ENCODE results near the gene ETV2.
A peak's percentile ranks its signal among the peaks of the same experiment; 100 is the strongest.
"Not testable (repeated sequence)": the region's sequence is repeated elsewhere in the genome, so short reads cannot be mapped to it uniquely, and the experiment has no call there.

ETV2 gene

DNA sequence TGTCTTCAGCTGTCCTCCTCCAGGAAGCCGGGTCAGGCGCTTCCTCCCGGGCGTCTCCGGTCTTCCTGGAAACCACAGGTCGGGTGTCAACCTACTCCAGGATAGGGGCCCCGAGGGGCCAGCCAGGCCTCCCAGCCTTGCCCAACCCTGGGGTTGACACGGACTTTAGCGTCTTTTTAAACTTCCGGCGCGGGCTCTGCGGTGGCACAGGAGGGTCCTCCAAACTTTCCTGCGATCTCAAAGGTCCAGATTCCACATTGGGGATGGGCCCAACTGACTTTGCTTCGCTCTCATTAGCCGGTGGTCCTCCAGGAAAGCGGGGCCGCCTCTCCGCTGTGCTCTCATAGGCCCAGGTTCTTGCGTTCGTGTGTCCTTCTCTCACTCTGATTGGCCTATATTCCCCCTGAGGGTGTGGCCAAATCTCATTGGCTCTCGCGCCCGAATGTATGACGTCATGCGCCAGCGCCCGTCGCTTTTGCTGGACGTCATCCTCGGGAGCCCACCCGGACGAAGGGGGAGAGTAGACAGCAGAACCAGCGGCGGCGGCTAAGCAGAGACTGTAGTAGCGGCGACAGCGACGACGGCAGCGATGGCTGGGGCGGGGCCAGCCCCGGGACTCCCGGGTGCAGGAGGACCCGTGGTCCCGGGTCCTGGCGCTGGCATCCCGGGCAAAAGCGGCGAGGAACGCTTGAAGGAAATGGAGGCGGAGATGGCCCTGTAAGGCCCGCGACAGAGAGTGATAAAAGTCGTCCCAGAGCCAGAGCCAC lies 12.8 kb upstream of the ETV2 start, which contains the start of gene RBM42:
TSS of gene RBM42 (plus strand) at position 472 of the 767 bp plus-strand sequence. CDS start at position 590, 118 bp downstream.
- peak; percentile 96 to 99 for DNase-seq (ENCODE audit: low read depth in 2 of 2)

DNA sequence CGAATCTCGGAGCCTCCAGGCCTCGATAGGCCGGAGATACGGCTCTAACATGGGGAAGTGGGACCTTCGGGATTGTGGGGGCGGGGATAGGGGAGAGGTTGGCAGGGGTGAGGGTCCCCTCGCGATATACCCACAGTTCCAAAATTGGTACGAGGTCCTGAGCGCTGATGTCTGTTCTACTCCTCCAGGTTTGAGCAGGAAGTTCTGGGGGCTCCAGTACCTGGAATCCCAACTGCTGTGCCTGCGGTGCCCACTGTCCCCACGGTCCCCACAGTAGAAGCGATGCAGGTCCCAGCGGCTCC lies 12.3 kb upstream of the ETV2 start:
- DNase-seq (ENCODE audit: low read depth in 2 of 2): no peak

DNA sequence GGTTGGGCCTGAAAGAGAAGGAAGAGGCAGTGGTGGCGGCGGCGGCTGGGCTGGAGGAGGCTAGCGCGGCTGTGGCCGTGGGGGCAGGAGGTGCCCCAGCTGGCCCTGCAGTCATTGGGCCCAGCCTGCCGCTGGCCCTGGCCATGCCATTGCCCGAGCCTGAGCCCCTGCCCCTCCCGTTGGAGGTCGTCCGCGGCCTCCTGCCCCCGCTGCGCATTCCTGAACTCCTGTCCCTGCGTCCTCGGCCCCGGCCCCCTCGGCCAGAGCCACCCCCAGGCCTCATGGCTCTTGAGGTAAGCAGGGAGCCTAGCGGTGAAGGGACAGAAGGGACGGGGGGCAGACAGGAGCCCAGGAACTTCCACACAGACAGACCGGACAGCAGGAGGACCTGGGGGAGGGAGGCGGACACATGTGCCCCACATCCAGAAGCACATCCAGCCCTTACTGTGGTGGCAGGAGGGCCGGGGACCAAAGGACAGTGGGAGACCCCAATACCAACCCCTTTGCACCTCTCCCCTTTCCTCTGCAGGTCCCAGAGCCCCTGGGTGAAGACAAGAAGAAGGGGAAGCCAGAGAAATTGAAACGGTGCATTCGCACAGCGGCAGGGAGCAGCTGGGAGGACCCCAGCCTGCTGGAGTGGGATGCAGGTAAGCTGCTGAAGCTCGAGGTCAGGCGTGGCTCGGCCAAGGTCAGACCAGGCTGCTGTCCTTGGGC lies 7.7 kb upstream of the ETV2 start:
- DNase-seq (ENCODE audit: low read depth in 2 of 2): no peak

DNA sequence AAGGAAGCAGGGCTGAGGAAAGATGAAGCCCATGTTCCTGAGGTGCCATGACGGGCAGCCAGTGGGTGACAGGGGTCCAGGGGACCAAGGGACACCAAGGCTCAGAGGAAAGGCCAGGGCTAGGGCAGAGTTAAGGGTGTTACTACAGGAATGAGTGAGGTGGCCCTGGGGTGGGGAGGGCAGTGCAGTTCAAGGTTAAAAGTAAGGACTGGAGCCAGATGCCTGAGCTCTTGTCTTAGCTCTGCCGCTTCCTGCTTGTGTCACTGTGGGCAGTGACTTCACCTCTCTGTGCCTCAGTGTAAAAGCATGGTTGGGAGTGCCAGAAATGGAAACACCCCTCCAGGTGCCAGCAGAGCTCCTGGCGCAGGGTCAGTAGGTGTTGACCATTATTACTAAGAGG lies 4.9 kb upstream of the ETV2 start:
- DNase-seq (ENCODE audit: low read depth in 2 of 2): no peak

DNA sequence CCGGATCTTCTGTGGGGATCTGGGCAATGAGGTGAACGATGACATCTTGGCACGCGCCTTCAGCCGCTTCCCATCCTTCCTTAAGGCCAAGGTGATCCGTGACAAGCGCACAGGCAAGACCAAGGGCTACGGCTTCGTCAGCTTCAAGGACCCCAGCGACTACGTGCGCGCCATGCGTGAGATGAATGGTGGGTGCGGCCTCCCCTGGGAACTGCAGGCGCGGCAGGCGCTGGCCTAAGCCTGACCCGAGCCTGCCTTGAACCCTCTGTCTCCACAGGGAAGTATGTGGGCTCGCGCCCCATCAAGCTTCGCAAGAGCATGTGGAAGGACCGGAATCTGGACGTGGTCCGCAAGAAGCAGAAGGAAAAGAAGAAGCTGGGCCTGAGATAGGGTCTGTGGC lies 4.4 kb upstream of the ETV2 start:
- no peak for DNase-seq (ENCODE audit: low read depth in 2 of 2)

DNA sequence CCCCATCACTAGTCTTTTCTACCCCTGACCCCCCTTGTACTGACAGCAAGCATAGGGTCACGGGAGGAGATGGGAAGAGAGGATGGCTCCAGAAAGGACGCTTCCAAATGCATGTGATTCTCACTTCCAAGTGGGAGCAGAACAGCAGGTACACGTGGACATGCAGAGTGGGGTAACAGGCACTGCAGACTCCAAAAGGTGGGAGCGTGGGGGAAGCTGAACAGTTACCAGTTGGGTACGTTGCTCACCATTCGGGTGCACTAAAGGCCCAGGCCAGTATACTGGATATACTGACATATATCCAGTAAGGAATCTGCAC lies 2.3 kb upstream of the ETV2 start:
- no peak for DNase-seq (ENCODE audit: low read depth in 2 of 2)

DNA sequence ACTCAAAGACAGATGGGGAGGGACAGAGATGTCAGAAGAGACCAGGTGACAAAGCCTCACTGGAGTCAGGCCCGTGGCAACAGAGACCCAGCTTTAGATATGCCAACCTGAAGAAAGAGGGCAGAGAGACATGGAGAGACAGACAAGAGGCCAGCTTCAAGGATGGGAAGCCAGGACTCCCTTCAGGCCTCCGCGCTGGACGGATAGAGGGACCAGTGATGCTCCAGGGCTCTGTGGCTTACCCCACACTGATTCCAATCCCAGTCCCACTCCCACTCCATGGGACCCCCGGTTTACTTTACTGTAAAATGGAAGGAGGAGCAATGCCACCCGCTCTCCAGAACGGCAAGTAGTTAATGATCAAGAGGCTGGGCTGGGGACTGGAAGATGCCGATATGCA lies 1.7 kb upstream of the ETV2 start:
- DNase-seq (ENCODE audit: low read depth in 2 of 2): no peak

DNA sequence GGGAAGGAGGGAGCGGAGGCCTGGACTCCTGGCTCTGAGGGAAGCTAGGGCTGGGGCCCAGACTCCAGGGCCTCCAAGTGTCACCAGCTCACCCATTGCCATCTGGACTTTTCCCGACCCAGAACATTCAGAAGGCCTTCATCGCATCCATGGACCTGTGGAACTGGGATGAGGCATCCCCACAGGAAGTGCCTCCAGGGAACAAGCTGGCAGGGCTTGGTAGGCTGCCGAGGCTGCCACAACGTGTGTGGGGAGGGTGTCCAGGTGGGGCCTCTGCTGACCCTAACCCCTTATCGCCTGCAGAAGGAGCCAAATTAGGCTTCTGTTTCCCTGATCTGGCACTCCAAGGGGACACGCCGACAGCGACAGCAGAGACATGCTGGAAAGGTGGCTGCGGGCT lies 767 bp downstream of the ETV2 start:
- no peak for DNase-seq (ENCODE audit: low read depth in 2 of 2)

DNA sequence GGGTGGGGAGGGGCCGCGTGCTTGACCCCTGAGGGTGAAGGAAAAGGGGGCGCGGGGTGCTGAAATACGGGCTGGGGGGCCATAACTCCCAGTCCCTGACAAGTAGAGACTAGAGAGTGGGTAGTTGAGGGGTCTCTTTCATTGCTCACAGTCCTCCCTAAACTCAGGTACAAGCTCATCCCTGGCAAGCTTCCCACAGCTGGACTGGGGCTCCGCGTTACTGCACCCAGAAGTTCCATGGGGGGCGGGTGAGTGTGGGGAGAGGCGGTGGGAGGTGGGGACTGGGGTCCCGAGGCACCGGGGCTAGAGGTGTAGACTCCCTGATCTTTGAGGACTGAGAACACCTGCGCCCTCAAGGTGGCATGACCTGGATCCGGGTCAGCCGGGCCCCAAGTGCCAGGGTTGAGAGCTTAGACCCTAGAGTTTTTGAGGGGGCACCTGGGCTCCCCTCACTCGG lies 1.3 kb downstream of the ETV2 start:
- no peak for DNase-seq (ENCODE audit: low read depth in 2 of 2)

DNA sequence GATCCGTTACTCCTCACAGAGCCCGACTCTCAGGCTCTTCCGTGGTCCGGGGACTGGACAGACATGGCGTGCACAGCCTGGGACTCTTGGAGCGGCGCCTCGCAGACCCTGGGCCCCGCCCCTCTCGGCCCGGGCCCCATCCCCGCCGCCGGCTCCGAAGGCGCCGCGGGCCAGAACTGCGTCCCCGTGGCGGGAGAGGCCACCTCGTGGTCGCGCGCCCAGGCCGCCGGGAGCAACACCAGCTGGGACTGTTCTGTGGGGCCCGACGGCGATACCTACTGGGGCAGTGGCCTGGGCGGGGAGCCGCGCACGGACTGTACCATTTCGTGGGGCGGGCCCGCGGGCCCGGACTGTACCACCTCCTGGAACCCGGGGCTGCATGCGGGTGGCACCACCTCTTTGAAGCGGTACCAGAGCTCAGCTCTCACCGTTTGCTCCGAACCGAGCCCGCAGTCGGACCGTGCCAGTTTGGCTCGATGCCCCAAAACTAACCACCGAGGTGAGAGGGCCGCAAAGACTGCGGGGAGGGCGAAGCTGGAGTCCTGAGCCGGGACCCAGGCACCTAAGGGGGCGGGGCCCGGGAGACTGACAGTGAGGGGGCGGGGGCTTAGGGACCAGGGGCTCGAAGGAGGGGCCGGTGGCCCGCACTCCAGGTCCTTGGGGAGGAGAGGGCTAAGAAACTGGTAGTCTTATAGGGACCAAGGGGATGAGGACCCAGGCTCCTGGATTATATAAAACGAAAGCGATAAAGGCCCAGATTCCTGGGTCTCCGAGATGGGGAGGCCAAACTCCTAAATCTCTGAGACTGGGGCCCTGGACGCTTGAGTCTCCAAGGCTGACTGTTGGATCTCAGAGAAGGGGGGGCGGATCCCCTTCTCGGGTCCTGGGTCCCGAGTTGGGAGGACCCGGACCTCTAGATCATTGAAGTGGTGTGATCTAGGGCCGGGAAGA lies 2.0 kb downstream of the ETV2 start:
- DNase-seq (ENCODE audit: low read depth in 2 of 2): peak; percentile 58 to 60

DNA sequence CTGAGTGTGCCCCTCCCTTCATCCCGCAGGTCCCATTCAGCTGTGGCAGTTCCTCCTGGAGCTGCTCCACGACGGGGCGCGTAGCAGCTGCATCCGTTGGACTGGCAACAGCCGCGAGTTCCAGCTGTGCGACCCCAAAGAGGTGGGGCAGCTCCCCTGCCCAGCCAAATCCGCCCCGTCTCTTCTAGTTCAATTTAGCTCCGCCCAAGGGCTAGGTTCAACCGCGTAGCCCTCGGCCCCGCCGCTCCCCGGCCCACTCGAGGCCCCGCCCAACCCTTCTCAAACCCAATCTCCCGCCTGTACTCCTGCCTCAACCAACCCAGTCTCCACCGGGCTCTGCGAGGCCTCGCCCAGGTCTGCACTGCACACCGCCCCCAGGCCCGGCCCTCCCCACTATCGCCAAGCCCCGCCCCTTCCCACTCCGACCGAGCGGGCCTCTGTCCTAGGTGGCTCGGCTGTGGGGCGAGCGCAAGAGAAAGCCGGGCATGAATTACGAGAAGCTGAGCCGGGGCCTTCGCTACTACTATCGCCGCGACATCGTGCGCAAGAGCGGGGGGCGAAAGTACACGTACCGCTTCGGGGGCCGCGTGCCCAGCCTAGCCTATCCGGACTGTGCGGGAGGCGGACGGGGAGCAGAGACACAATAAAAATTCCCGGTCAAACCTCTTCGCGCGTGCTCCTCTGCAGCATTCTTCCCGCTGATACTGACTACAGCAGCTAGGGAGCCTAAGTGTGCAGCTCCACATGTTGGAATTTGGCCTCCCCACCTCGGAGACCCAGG lies 2.9 kb downstream of the ETV2 start:
- peak; percentile 85 to 88 for DNase-seq (ENCODE audit: low read depth in 2 of 2)

DNA sequence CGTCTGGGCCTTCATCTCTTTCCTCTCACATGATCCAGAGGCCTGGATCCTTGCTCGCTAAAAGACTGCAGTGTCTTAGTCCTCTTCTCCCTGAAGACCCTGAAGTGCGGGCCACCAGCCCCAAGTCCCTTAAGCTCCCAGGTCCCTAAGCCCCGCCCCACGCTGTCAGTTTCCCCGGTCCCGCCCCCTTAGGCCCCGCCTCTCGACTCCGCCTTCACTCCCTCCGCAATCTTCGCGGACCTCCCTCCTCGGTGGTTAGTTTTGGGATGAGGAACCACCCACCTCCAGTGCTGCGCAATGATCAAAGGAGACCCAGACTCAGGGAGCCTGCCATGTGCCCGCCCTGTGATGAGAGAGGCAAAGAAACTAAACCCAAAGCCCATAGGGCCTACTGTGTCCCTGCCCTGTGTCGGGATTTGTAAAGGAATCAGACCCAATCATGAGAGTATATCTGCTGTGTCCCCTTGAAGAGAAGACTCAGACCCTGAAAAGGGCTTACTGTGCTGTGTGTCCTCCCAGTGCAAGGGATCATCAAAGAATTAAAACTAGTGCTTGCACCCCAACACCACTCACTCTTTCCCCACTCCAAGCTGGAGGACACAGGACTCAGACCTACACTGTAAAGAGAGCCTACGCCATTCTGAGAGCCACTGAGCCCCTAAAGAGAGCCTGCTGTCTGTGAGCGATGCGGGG lies 3.6 kb downstream of the ETV2 start:
- peak in 1 of 2 donors; percentile 49 for DNase-seq (ENCODE audit: low read depth in 2 of 2)

DNA sequence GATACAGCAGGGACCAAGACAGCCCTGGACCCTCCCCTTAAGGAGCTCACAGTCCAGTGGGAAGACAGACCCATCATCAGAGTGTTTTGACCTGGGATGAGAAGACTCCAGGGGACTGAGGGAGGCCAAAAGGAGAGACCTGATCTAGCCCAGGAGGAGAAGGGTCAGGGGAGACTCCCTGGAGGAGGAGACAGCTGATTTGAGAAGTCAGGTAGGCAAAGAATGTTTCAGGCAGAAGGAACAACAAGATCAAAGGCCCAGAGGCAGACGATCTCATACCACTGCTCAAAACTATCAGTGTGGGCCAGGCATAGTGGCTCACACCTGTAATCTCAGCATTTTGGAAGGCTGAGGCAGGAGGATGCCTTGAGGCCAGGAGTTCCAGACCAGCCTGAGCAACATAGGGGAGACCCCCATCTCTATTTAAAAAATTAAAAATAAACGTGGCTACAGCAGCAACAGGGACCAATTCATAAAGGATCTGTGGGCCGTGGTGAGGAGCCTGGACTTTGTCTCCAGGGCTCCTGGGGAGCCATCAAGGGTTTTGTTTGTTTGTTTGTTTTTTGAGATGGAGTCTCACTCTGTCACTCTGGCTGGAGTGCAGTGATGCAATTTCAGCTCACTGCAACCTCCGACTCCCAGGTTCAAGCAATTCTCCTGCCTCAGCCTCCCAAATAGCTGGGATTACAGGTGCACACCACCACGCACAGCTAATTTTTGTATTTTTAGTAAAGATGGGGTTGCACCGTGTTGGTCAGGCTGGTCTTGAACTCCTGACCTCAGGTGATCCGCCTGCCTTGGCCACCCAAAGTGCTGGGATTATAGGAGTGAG lies 4.4 kb downstream of the ETV2 start:
- DNase-seq (ENCODE audit: low read depth in 2 of 2): no peak

DNA sequence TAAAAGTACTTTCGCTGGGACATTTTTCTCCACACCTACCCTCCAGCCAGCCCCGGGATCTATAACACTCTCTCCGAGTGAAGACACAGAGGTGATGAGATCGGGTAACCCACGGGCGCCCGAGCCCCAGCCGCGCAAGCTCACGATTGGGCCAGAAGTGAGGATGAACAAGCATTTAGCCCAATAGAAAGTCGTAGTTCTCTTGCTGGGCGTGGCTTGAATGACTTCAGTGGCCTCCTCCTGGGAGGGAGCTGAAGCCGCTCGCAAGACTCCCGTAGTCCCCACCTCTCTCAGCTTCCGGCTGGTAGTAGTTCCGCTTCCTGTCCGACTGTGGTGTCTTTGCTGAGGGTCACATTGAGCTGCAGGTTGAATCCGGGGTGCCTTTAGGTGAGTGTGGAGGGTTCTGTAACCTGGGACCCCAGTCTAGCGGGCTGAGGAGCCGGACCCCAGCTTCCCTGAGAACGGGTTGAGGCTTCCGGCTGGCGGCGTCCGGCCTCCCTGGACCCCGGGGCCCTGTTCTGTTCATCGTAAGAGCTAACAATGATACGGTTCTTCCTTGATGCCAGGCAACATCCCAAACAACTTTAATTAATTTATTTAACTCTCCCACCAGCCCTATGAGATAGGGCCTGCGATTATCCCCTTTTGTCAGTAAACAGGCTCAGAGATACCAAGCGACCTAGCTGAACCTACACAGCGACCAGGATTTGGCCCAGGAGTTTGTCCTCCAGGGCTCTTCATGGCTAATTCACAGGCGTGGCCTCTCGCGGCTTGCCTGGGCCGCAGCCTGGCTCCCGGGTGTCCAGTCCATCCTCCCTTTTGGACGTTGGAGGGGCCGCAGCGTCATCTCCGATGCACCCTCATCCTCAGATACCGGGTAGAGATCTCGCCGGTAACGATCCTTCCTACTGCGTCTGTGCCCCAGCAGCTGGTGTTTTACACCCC lies 6.7 kb downstream of the ETV2 start, which contains the start of gene COX6B1:
TSS of gene COX6B1 (plus strand) at position 307 of the 945 bp plus-strand sequence. CDS start 2,921 bp downstream, outside the sequence.
- DNase-seq (ENCODE audit: low read depth in 2 of 2): peak; percentile 69 to 79

DNA sequence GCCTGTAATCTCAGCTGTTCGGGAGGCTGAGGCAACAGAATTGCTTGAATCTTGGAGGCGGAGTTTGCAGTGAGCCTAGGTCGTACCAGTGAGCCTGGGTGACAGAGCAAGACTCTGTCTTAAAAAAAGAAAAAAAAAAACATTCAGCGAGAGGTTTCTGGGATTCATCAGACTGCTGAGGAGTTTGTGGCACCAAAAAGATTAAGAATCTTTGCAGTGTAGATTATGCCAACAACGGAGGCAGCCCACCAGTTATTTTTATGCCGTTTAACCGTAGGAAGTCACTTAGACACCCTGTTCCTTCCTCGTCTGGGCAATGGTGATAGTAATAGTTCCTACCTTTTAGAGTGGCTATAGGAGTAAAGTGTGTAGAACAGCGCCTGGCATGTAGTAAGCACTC lies 9.0 kb downstream of the ETV2 start:
- no peak for DNase-seq (ENCODE audit: low read depth in 2 of 2)

DNA sequence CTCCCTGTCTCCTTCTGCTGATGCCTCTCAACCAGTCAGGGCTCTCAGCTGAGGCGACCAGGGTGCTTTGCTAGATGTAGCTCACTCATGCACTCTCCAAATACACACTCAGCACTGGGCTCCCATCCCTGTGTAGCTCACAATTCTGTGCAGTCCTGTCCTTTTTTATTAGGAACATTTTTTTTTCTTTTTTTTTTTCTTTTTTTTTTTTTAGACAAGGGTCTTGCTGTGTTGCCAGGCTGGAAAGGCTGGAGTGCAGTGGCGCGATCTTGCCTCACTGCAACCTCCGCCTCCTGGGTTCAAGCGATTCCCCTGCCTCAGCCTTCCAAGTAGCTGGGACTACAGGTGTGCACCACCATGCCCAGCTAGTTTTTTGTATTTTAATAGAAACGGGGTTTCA lies 13.3 kb downstream of the ETV2 start:
- not testable (repeated sequence) for DNase-seq (ENCODE audit: low read depth in 2 of 2)

DNA sequence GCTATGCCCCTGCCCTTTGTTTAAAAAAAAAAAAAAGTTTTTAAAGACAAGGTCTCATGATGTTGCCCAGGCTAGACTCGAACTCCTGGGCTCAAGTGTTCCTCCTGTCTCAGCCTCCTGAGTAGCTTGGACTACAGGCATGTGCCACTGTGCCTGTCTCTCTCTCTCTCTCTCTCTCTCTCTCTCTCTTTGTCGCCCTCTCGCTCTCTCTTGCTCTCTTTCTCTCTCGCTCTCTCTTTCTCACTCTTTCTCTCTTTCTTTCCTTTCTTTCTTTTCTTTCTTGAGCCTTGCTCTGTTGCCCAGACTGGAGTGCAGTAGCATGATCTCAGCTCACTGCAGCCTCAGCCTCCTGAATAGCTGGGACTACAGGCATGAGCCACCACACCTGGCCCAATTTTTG lies 14.1 kb downstream of the ETV2 start:
- DNase-seq (ENCODE audit: low read depth in 2 of 2): no peak

DNA sequence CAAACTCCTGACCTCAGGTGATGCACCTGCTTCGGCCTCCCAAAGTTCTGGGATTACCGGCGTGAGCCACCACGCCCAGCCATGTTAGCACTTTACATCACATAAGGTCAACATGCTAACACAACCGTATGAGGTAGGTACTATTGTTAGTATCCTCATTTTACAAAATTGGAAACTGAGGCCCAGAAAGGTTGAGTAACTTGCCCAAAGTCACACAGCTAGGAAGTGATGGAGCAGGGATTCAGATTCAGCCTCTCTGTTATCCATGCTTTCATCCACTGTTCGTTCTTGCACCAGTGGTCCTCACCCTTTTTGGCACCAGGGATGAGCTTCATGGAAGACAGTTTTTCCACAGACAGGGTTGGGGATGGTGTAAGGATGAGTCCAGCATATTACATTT lies 15.2 kb downstream of the ETV2 start:
- no peak for DNase-seq (ENCODE audit: low read depth in 2 of 2)
